AG04449 (cell line): ENCODE results near the gene PFKL.

Experiments used
- CTCF ChIA-PET: fragments of 350-600 bp; formaldehyde crosslinking; extraction: SDS; loops from one replicate; lab custom pipeline; 2021; ENCODE audit warnings: antibody characterized with exemption; lab: Yijun Ruan, JAX
- POLR2A ChIA-PET: fragments of 400-600, 350-600 bp; formaldehyde crosslinking; extraction: SDS; loops from one replicate; lab custom pipeline; 2020; ENCODE audit warnings: antibody characterized with exemption, inconsistent platforms; lab: Yijun Ruan, JAX
- DNase-seq: peaks from one replicate; pipeline ENCODE4 v3.0.0-alpha.2; 2010; ENCODE audit warnings: low read depth, low spot score
- H3K4me3 ChIP-seq: 2 replicates; pipeline ENCODE4 v1.5.1; 2011; ENCODE audit warnings: low read depth, mild to moderate bottlenecking, control low read depth, low read length
- CTCF ChIP-seq: IDR thresholded peaks from one replicate; pipeline ENCODE4 v1.5.1; 2011; ENCODE audit warnings: mild to moderate bottlenecking, moderate library complexity, low read length, control low read depth, inconsistent platforms; ENCODE audit not compliant: insufficient read depth; ENCODE audit errors: missing control alignments

PFKL gene

DNA sequence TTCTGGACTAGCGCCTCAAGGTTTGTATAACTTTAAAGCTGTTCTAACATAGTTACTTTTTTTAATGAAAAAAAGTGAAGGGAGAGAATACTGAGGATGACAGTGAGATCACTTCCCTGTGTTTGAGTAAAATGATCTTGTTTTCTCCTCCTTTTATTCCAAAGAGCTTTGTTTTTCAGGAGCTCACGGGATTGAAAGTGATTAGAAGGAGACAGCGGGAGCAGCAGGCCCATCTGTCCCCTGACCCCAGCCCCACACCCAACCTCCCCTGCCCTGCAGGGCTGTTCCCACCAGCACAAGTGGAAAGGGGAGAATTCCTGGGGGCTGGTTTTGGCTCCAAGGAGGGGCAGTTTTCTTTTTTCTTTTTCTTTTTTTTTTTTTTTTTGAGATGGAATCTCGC, 36.1 kb upstream of the PFKL start:
- DNase-seq = no peak
- POLR2A ChIA-PET = no interaction called here
- CTCF ChIA-PET = no interaction called here
- TF ChIP-seq CTCF = no peak
- H3K4me3 ChIP-seq = no peak overlapping the region

GRCh38 chr21:44265734-44266270, 34.1 kb upstream of the PFKL start:
- ChIA-PET CTCF (interaction anchor here (1.4 to 1.6 kb wide), 2 partner anchors 11 to 33 kb away, joined by 3 to 4 read pairs; no protein-coding TSS in a partner anchor), POLR2A (no interaction called here)
- TF ChIP-seq CTCF = no peak
- H3K4me3 ChIP-seq = no peak overlapping the region
- no peak for DNase-seq

DNA sequence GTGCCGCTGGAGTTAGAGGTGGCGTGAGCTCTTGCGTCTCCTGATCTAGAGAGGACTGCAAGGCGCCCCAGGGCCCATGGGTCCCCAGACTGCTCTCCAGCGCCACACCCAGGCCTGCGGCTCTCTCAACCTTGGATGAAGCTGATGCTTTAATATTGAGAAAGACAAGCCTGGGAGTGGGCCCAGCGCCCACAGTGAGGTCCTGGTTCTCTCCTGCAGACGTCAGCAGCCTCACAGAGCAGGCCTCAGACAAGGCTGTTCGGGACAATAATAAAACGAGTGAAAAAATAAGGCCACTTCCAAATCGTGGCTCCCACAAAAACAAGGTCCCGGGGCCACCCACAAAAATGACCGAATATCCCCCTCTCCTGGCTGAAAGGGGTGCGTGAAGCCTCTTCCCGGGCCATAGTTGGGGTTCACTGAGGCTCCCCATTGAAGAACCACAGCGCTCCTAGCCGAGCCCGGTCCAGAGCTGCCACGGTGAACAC, 32.2 kb upstream of the PFKL start:
- DNase-seq = no peak
- CTCF ChIA-PET = interaction anchor here (1.6 to 2.3 kb wide), 2 partner anchors 9 to 13 kb away, joined by 4 to 8 read pairs; no protein-coding TSS in a partner anchor
- H3K4me3 ChIP-seq = no peak overlapping the region
- POLR2A ChIA-PET = no interaction called here
- no peak for TF ChIP-seq CTCF

GRCh38 chr21:44269090-44269489, 30.8 kb upstream of the PFKL start:
- TF ChIP-seq CTCF = no peak
- no peak overlapping the region for H3K4me3 ChIP-seq
- POLR2A ChIA-PET = no interaction called here
- no peak for DNase-seq
- CTCF ChIA-PET = interaction anchor here (2.3 kb wide), 1 partner anchor 8 kb away, joined by 8 read pairs; no protein-coding TSS in a partner anchor

GRCh38 chr21:44271558-44272283, 28.1 kb upstream of the PFKL start:
- H3K4me3 ChIP-seq = no peak overlapping the region
- POLR2A ChIA-PET = no interaction called here
- CTCF ChIA-PET = no interaction called here
- no peak for DNase-seq
- TF ChIP-seq CTCF = no peak

- TF ChIP-seq CTCF = no peak
- CTCF ChIA-PET = interaction anchor here (3.4 kb wide), 1 partner anchor 25 kb away, joined by 13 read pairs; no protein-coding TSS in a partner anchor
- POLR2A ChIA-PET = no interaction called here
- DNase-seq = no peak
- H3K4me3 ChIP-seq = no peak overlapping the region
These were observed 27.5 kb upstream of the PFKL start for GRCh38 chr21:44272284-44272858.
